Calu3 (cell line): ENCODE results near the gene C12orf42. TPM values are rescaled to one million over a fixed set of nuclear protein-coding genes. Genes with fewer than 3 reads are reported as not detected.

Experiments
- BruUV-seq: library from RNA; stranded (reverse); fragments of 400-500 nt; replicated peaks from 2 replicates; lab custom pipeline; 2021; lab: Mats Ljungman, UMichigan
- CTCF ChIA-PET: fragments of 300-600 bp; sonication (Branson Sonifier 250); formaldehyde crosslinking; loops from one replicate; lab custom pipeline; 2022; ENCODE audit warnings: antibody characterized with exemption; lab: Charles Lee
- DNase-seq: peaks from one replicate; pipeline ENCODE4 v3.0.0; 2022
- H3K27ac Mint-ChIP-seq: one replicate; pipeline ENCODE4 v1.8.0; 2022; ENCODE audit warnings: mixed read lengths; ENCODE audit not compliant: unreplicated experiment
- H3K27me3 Mint-ChIP-seq: one replicate; pipeline ENCODE4 v1.8.0; 2022; ENCODE audit warnings: mixed read lengths; ENCODE audit not compliant: unreplicated experiment
- H3K36me3 Mint-ChIP-seq: one replicate; pipeline ENCODE4 v1.8.0; 2022; ENCODE audit warnings: mild to moderate bottlenecking, moderate library complexity, mixed read lengths; ENCODE audit not compliant: insufficient read depth, unreplicated experiment
- H3K4me1 Mint-ChIP-seq: one replicate; pipeline ENCODE4 v1.8.0; 2022; ENCODE audit warnings: mild to moderate bottlenecking, low read depth, mixed read lengths; ENCODE audit not compliant: unreplicated experiment
- H3K4me3 Mint-ChIP-seq: one replicate; pipeline ENCODE4 v1.8.0; 2022; ENCODE audit warnings: mild to moderate bottlenecking, low read depth, moderate library complexity, mixed read lengths; ENCODE audit not compliant: unreplicated experiment
- H3K9me3 Mint-ChIP-seq: one replicate; pipeline ENCODE4 v1.8.0; 2022; ENCODE audit warnings: low read depth, mixed read lengths; ENCODE audit not compliant: unreplicated experiment
- CTCF ChIP-seq: fragments of 200-600 bp; IDR thresholded peaks from one replicate; pipeline ENCODE4 v1.8.0; 2022; ENCODE audit warnings: antibody characterized with exemption; ENCODE audit not compliant: unreplicated experiment
- intact Hi-C: fragments of 100-400 bp; cut with micrococcal nuclease; formaldehyde crosslinking; loops from one replicate; pipeline ENCODE4 v1.10.0; 2022; ENCODE audit not compliant: unreplicated experiment
- total RNA-seq: library from RNA; stranded (reverse); gene quantifications from 2 replicates; pipeline ENCODE4 v1.2.3, GENCODE V29; 2022

C12orf42 gene
- total RNA-seq, 1 experiment from 2014 or later = not detected

GRCh38 chr12:103312742-103313354, 182.9 kb downstream of the C12orf42 start:
- H3K4me3 Mint-ChIP-seq = no peak overlapping the region
- H3K27ac Mint-ChIP-seq = no peak overlapping the region
- no peak for DNase-seq
- H3K9me3 Mint-ChIP-seq = peaks cover 3% of the 10 kb centered on the region
- H3K4me1 Mint-ChIP-seq = no peaks in the 10 kb centered on the region
- CTCF ChIA-PET = no interaction called here
- H3K27me3 Mint-ChIP-seq = no peaks in the 10 kb centered on the region
- no TSS peak for BruUV-seq
- no peak for TF ChIP-seq CTCF
- intact Hi-C loops = no loop called here
- no peaks in the 10 kb centered on the region for H3K36me3 Mint-ChIP-seq

GRCh38 chr12:103310546-103311270, 185.1 kb downstream of the C12orf42 start:
- intact Hi-C loops = no loop called here
- no TSS peak for BruUV-seq
- DNase-seq = no peak
- Mint-ChIP-seq H3K4me3 (no peak overlapping the region), H3K4me1 (no peaks in the 10 kb centered on the region), H3K27ac (no peak overlapping the region), H3K9me3 (peaks cover 5% of the 10 kb centered on the region), H3K36me3 (no peaks in the 10 kb centered on the region), H3K27me3 (no peaks in the 10 kb centered on the region)
- CTCF ChIA-PET = no interaction called here
- no peak for TF ChIP-seq CTCF

GRCh38 chr12:103308396-103308795, 187.4 kb downstream of the C12orf42 start:
- CTCF ChIA-PET = no interaction called here

GRCh38 chr12:103303484-103303883, 192.3 kb downstream of the C12orf42 start:
- Mint-ChIP-seq H3K4me3 (no peak overlapping the region), H3K27ac (no peak overlapping the region), H3K9me3 (peaks cover 4% of the 10 kb centered on the region), H3K4me1 (no peaks in the 10 kb centered on the region), H3K27me3 (no peaks in the 10 kb centered on the region), H3K36me3 (no peaks in the 10 kb centered on the region)
- no TSS peak for BruUV-seq
- DNase-seq = no peak
- intact Hi-C loops = no loop called here
- CTCF ChIA-PET = no interaction called here
- TF ChIP-seq CTCF = no peak

More at GRCh38 chr12:103308396-103308795, 187.4 kb downstream of the C12orf42 start:
- Mint-ChIP-seq H3K4me3 (no peak overlapping the region), H3K36me3 (no peaks in the 10 kb centered on the region), H3K27me3 (no peaks in the 10 kb centered on the region), H3K27ac (no peak overlapping the region), H3K4me1 (no peaks in the 10 kb centered on the region), H3K9me3 (peaks cover 2% of the 10 kb centered on the region)
- TF ChIP-seq CTCF = no peak
- no peak for DNase-seq
- intact Hi-C loops = no loop called here
- no TSS peak for BruUV-seq
